ENCODE data around the gene TBCK.

DNA sequence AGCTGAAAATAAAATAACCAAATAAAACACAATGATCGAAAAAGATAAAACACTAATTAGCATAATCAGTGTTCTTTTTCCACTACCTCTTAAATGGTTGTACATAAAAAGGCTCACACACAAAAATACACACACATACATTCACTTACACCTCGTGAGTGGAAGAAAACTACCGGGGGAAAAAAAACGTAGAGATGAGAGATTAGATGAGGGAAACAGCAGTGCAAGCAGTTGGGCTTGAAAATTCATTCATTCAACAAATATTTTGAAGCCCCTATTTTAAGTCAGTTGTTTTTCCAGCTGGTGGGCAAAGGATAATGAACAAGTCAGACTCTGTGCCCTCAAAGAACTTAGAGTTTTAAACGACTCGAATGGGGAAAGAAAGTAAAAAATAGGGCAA, 1.0 kb downstream of the TBCK start:
- no peak for TF ChIP-seq EZH2 (IDR thresholded peaks at IDR 0.05; ENCODE audit: low read length)
- TF ChIP-seq, protein P1, sequence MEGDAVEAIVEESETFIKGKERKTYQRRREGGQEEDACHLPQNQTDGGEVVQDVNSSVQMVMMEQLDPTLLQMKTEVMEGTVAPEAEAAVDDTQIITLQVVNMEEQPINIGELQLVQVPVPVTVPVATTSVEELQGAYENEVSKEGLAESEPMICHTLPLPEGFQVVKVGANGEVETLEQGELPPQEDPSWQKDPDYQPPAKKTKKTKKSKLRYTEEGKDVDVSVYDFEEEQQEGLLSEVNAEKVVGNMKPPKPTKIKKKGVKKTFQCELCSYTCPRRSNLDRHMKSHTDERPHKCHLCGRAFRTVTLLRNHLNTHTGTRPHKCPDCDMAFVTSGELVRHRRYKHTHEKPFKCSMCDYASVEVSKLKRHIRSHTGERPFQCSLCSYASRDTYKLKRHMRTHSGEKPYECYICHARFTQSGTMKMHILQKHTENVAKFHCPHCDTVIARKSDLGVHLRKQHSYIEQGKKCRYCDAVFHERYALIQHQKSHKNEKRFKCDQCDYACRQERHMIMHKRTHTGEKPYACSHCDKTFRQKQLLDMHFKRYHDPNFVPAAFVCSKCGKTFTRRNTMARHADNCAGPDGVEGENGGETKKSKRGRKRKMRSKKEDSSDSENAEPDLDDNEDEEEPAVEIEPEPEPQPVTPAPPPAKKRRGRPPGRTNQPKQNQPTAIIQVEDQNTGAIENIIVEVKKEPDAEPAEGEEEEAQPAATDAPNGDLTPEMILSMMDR (optimal IDR thresholded peaks at IDR 0.05 in 1 of 3, IDR thresholded peaks at IDR 0.05 in 1 of 3, conservative IDR thresholded peaks at IDR 0.05 in 1 of 3; ENCODE audit: extremely low read depth in 1 of 3, insufficient read depth in 2 of 3, low read length in 3 of 3), result no peak
